ENCODE results near the gene RNF25. TPM values are rescaled to one million over a fixed set of nuclear protein-coding genes. Genes with fewer than 3 reads are reported as not detected.

RNF25 gene
- total and polyA plus RNA-seq, 2 of the 8 experiments (the other 6 are each of a cell fraction or from before 2014, with no cell fraction given), result 19.6 to 29.6 TPM

GRCh38 chr2:218659988-218660358 is 11.8 kb downstream of the RNF25 start (continued):
- no peak for TF ChIP-seq CHD7 (IDR thresholded peaks at IDR 0.05; ENCODE audit: insufficient replicate concordance, low read length)

All from H1 (cell line).